ENCODE results near the gene CEP164.
"Not testable (repeated sequence)": the region's sequence is repeated elsewhere in the genome, so short reads cannot be mapped to it uniquely, and the experiment has no call there.

DNA sequence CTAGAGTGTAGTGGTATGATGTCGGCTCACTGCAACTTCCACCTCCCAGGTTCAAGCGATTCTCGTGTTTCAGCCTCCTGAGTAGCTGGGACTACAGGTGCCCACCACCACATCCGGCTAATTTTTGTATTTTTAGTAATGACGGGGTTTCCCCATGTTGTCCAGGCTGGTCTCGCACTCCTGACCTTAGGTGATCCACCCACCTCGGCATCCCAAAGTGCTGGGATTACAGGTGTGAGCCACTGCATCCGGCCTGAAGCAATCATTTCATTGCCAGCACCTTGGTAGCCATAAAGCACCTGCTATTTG, 129.0 kb downstream of the CEP164 start:
- TF ChIP-seq CTCF (IDR thresholded peaks at IDR 0.05 in 4 of 5, conservative IDR thresholded peaks at IDR 0.05 in 1 of 5); POLR2A (IDR thresholded peaks at IDR 0.05): not testable (repeated sequence)

Measured in gastrocnemius medialis (tissue), 4 donors.